RKO (cell line): Measurements from ENCODE around the gene ARID3A.

Source experiments
- DNase-seq: peaks from one replicate; pipeline ENCODE4 v3.0.0-alpha.2; 2016; ENCODE audit warnings: low spot score

The ARID3A gene

GRCh38 chr19:990119-990571 lies 64.3 kb downstream of the ARID3A start:
- no peak for DNase-seq

- DNase-seq: no peak
Observed at GRCh38 chr19:990746-991145, 64.9 kb downstream of the ARID3A start.

GRCh38 chr19:991174-991931 lies 65.5 kb downstream of the ARID3A start:
- DNase-seq: no peak

GRCh38 chr19:991932-992669 lies 66.3 kb downstream of the ARID3A start:
- DNase-seq: no peak

- no peak for DNase-seq
Observed at GRCh38 chr19:992670-993055, 66.8 kb downstream of the ARID3A start.

GRCh38 chr19:993361-993830 lies 67.6 kb downstream of the ARID3A start:
- DNase-seq: no peak

- DNase-seq: no peak
Observed at GRCh38 chr19:993831-994393, 68.1 kb downstream of the ARID3A start.

GRCh38 chr19:994516-994915 lies 68.7 kb downstream of the ARID3A start:
- no peak for DNase-seq

- DNase-seq: no peak
Observed at GRCh38 chr19:995051-995827, 69.4 kb downstream of the ARID3A start.

- DNase-seq: peak; percentile 63
Observed at GRCh38 chr19:996051-996838, 70.4 kb downstream of the ARID3A start.

GRCh38 chr19:998064-998463 lies 72.2 kb downstream of the ARID3A start:
- no peak for DNase-seq

GRCh38 chr19:999379-999719 lies 73.5 kb downstream of the ARID3A start:
- no peak for DNase-seq

GRCh38 chr19:1000095-1000494 lies 74.3 kb downstream of the ARID3A start, which contains the start of gene GRIN3B:
Gene GRIN3B, plus strand, starts transcription at chr19:1000419. Its CDS starts 19 bp downstream, at chr19:1000438.
- DNase-seq: no peak

GRCh38 chr19:1000591-1001537 lies 75.0 kb downstream of the ARID3A start:
- no peak for DNase-seq

- DNase-seq: peak; percentile 37
Observed at GRCh38 chr19:1001538-1002166, 75.8 kb downstream of the ARID3A start.

- DNase-seq: no peak
Observed at GRCh38 chr19:1002600-1002999, 76.8 kb downstream of the ARID3A start.

- DNase-seq: no peak
Observed at GRCh38 chr19:1003283-1003682, 77.4 kb downstream of the ARID3A start.

GRCh38 chr19:1004204-1004802 lies 78.5 kb downstream of the ARID3A start:
- no peak for DNase-seq
